NCI-H2227 (cell line): ENCODE results near the gene FMN1.

Experiments used
- DNase-seq: peaks from one replicate; lab custom pipeline; 2025; ENCODE audit not compliant: unreplicated experiment; lab: John Stamatoyannopoulos, UW

FMN1 gene

DNA sequence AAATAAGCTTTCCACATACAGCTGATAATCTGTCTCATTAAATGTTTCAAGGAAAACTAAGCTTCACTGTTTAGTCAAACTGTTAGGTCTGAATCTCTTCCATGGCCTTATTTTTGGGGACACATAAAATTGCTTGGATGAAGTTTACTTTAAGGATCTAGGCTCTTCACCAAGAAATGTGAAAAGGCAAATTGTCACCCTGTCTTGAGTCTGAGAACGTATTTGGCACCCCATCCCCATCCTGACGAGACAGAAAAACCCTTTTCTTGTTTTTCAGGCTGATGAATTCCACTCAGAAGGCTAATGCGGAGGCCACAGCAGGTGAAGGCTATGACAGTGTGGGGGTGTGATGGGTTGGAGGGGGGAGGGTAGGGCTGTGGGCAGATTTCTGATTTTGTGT is 250.1 kb downstream of the FMN1 start:
- DNase-seq = no peak

DNA sequence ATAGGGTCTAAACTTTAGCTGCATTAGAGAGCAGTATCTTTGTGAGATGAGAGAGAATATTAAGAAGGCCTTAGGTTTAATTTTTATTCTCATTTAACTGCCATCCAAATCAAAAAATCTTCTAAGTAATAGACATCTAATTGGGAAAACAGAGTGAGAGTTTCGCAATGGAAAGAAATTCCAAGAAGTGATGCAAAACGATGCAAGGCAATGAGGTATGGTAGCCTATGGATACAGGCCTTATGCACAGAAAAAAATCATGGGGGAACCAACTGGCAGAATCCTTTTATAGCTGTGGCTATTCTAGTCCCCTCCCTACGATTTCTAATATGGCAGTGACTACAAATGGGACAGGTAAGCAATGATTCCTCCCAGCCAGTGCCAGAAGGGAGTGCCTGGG is 250.8 kb downstream of the FMN1 start:
- no peak for DNase-seq

DNA sequence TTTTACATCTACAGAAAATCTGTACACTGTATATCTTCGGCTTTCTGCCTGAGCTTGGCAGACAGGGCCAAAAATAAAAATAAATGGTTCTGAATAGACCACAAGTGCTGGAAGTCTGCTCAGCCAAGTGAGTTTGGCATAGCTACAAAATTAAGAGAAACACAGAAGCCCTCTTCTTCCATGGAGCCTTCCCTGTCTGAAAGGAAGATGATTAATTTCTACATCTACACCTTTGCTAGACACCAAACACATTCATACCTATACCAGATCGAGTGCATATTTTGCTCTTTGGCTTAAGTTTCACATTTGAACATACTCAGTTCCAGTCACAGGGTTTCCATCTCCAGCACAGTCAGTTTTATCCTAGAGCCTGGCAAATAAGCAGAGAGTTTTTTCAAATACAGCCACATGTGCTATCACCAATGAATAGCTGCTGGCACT is 252.1 kb downstream of the FMN1 start:
- no peak for DNase-seq

DNA sequence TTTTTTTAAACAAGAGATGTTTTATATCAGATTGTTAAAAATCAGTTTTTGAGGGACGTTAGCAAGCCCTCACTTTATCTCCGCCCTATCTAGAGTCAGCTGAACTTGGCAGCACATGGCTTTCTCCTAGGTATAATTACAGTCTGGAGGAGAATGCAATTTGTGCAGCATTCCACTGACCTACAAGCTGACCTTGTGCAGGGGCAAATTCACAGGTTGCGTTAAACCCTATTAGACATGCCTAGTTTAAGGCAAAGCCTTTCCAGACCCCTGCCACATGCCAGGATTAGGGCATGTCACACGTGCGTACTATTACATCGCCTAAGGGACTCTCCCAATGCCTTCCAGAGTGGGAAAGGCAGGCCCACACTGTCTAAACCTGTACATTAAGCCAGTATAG is 252.7 kb downstream of the FMN1 start:
- DNase-seq = peak; percentile 14

DNA sequence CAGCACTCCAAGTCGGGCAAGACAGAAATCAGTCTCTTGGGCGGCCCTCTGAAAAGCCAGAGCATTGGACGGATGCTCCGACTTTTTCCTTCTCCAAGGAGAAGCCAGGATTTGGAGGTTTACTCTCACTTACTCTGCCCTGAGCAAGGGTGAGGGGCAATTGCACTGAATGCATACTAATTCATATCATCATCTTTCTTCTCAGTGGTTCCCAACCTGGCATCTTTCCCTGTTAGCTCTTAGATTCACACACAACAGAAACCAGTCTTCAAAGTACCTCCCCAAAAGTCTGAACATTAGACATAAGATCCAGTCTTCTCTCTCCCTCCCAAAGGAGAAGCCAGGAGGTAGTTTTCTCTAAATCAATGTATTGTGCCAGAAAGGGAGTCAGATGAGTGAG is 257.5 kb downstream of the FMN1 start:
- DNase-seq = no peak

DNA sequence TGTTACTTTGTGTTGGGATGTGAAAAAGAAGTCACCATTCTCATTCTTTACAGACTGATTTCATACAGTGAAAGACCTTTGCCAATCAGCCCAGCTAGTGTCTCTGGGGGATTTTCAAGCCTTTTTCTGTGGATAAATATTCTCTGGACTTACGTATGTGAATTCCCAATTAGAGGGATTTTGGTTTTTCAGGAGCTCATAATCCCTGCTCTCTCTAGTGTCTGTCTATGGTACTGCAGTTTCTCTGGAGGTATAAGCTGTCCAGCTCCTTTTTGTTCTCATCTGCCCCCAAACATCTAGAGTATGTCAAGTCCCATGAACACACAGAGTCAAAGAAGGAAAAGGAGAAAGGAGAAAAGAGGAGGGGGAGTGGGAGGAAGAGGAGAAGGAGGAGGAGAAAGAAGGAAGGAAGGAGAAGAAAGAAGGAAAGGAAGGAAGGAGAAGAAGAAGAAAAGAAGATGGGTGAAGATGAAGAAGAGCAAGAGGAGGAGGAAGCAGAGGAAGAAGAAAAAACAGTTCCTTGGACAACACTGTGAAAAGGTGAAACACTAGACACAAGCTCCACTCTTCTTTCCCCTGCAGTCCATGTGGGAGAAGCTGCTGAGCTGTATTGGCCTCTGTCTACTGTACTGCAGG is 258.1 kb downstream of the FMN1 start:
- no peak for DNase-seq

DNA sequence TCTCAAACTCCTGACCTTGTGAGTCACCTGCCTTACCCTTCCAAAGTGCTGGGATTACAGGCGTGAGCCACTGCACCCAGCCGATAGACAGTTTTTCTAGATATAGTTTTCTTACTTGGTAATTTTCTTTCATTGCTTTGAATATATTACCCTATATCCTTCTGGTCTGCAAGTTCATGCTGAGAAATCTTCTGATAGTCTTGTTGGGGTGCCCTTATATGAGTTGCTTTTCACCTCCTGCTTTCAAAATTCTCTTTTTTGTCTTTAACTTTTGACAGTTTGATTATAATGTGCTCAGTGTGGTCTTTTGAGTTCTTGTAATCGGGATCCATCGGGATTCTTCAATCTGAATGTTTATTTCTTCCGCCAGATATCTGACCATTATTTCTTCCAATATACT is 259.4 kb downstream of the FMN1 start:
- DNase-seq = no peak

DNA sequence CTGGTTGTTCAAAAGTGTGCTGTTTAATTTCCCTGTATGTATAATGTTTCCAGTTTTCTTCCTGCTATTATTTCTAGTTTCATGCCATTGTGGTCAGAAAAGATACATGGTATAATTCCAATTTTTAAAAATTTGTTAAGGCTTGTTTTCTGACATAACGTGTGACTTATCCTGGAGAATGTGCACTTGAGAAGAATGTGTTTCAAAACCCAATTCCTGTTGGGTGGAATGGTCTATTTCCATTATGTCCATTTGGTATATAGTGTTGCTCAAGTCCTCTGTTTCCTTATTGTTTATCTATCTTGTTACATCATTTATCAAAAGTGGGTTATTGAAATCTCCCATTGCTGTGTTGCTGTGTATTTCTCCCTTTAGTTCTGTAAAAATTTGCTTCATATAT is 261.3 kb downstream of the FMN1 start:
- DNase-seq = no peak

DNA sequence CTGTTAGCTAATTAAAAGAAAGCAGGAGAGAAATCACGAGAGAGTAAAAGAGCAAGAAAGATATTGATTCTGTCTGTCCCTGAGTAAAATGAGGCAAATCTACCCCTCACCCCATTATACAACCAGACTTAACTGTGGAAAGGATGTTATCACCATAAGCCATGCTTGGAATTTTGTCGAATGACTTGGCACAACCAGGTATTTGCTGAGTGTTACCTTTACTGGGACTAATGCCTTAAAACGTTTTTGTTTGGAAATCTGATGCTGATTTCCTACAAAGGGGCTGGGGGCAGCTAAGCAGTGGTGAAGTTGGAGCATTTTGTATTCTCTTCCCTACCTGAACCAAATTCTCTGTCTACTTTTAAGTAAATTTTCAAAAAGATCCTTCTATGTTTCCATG is 265.6 kb downstream of the FMN1 start:
- no peak for DNase-seq

DNA sequence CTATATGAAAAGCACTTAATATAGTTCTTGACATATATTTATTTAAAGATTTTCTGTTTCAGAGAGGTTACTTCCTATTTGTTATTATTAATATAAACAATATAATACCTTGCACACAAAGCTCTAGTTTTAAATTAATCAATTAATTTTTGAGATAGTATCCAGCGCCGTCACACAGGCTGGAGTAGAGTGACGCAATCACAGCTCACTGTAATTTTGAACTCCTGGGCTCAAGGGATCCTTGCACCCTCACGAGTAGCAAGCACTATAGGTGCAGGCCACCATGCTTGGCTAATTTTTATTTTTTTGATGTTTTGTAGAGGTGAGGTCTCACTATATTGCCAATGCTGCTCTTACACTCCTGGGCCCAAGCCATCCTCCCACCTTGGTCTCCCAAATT is 267.4 kb downstream of the FMN1 start:
- no peak for DNase-seq

DNA sequence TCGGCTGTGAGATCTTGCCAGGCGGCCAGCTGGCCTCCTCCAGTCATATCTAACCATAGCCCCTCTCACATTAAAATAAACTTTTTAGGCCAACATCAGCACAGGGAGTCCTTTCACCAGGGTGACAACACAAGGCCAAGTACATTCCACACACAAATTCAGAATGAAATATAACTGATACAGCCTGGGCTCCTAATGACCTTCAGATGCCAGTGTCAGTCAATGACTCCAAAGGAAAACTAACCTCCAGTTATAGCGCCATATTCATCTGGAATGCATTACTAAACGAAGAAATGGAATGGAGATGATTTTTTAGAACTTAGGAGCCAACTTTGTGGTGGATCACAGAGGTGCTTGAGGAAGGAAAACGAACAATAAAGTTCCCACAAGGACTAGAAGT is 271.3 kb downstream of the FMN1 start:
- no peak for DNase-seq

DNA sequence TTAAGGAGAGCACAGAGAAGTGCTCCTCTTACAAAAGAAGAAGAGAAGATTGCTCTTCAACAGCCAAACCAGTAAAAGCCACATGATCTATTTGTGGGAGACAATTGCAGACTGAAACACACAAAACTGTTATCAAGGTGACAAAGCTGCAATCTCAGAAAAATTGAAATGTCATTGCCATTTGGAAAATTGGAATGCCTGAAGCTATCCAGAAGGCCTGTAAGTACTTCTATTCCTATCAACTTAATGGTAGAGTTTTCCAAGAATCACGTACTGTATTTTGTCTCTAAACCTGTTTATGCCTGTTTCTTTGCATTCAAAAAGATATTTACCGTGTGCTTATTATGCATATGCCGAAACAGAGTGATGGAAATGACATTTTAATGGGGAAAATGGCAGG is 272.0 kb downstream of the FMN1 start:
- no peak for DNase-seq

DNA sequence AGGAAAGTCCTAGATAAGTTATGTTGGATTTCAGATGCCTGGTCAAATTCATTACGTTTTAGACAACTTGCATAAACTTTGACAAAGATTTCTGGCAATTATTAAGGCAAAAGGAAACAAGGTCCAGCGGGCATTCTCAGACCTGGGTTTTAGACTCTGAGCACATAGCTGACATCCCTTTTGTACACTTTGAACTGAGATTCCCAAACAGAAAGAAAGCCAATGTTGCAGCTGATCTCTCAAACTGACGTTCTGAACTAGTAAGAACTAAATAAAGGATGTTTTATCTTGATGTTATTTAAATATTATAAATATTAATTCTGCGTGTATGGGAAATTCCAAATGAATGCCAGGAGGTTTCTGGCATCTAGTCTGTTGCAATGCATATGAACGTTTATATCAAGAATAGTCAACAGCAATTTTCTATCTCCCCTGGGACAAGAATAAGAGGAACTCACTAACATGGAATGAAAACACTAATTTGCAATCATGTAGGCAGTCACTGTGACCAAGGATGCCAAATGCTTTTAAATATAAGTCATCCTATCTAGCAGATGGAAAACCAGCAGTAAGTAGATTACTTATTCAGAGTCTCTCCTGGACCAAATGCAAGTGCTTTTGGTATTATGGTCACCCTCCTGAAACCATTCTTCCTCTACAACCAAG is 274.6 kb downstream of the FMN1 start:
- DNase-seq = no peak

DNA sequence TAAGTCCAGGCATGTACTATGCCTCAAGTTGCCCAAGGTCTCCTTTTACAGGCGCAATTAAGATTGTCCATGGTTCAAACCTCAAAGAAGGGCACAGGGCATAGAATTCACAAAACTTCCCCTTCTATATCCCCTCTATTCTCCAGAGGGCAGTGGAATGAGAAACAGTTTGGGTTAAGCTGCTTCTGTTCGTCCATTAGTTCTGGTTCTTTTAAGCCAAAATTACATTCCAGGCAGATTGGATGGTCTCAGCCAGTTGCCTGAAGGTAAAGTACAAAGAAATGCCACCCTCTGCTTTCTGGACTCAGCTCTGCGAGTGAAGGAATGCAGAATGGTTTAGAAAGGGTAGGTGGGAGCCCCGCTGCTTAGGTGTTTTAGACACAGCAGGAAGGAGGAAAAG is 276.0 kb downstream of the FMN1 start:
- no peak for DNase-seq

DNA sequence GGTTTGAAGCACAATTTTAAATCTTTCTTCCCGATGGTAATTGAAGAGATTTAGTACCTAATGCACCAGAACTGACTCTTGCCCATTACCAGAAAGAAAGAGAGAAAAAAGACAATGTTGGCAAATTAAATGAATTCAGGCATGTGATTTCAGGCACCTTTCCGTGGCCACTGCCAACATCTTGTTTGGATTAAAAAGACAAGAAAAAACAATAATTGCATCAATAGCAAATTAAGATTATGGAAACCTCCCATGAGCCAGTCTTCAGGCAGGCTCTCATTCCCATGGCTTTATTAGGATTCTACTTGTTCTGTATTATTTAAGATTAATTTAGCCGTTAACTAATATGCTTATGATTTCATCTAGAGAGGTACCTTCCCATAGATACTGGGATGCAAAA is 283.7 kb downstream of the FMN1 start:
- DNase-seq = no peak

DNA sequence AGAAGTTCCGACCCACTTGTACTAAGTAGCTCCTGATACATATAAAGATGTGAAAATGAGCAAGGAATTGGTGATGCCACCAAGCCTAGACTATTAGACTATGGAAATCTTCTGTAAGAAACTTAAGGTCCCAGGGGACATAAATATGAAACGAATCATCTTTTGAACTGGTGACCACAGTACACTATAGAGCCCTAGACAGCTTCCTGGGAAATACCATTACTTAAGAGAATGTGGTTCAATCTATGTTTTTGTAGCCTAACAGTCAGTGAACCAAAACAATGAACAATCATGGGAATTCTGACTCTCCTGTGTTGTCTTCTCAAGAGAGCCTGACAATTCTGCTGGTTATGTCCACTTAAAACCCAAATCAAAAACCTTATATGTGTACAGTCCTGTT is 285.1 kb downstream of the FMN1 start:
- no peak for DNase-seq

DNA sequence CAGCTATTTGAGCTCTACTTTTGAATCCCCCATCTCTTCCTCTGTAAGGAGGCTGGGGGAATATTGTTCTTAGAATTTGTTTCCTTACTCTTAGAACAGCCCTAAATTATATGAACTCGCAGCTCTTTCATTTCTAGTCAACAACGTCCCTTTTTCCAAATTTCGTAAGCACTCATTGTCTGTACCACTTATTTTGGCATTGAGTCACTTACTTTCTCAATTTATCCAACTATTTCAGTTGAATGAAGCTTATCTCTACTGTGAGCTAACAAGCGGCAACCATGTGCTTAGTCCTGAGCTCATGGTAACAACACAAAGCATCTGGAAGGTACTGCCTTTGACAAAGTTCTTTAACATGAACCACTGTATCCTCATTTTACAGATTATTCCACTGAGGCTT is 285.6 kb downstream of the FMN1 start:
- DNase-seq = no peak

DNA sequence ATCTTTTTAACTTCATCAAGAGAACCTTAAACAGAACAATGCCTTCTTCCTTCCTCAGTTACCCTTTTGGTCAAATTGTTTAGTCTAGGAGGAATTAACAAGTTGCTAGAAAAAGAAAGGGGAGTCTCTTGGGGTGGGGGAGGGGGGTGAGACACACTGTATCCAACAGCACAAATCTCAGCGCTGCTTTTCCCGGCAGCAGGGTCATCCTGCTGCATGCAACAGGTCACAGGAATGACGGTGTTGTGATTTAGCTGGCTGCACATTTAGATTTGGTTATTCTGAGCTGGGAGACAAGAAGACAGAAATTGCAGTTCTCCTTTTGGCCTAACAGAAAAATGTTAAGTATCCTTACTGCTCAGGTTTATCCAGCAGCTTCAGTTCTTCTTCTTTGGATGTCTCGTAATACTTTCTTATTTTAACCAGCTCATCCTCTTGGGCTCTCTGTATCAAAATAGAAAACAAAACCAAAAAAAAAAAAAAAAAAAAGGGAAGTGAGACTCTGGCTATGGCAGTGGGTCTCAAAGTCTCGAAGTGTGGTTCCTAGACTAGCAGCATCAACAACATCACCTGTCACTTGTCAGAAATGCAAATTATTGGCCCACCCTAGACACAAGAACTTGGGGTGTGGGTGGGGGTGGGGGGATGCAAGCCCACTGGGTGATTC is 286.2 kb downstream of the FMN1 start:
- no peak for DNase-seq

DNA sequence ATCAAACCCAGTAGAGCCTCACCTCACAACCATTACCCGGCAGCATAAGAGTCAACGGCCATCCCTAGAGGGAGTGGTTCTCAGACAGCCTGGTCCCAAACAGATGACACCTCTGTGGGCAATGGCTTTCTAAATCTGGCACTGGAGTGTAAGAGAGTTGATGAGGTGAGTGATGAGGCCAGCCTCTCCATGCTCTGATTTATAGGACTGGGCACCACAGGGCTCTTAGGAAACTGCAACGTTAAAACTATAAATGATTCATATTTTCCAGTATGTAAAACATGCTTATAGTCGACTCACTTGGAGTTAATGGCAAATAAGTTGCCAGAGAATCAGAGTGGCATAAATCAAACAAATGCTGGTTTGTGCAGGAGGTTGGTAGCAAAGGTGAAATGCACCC is 289.0 kb downstream of the FMN1 start:
- DNase-seq = no peak

DNA sequence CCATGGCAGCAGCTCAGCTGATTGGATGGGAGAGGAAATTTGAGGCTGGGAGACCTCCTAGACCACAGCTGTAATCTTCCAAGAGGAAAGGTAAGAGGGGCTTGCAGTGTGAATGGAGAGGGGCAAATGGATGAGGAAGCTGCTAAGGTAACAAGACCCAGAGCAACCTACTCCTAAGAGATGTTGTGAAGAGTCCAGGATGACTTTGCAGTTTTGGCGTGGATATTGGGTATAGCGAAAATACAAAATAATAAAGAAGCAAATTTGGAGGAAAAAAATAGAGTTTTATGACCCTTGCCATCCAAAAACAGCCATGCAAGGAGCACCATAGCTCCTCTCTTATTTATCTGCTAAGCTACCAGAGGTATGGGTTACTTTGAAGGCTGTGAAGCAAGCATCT is 290.1 kb downstream of the FMN1 start:
- DNase-seq = no peak

DNA sequence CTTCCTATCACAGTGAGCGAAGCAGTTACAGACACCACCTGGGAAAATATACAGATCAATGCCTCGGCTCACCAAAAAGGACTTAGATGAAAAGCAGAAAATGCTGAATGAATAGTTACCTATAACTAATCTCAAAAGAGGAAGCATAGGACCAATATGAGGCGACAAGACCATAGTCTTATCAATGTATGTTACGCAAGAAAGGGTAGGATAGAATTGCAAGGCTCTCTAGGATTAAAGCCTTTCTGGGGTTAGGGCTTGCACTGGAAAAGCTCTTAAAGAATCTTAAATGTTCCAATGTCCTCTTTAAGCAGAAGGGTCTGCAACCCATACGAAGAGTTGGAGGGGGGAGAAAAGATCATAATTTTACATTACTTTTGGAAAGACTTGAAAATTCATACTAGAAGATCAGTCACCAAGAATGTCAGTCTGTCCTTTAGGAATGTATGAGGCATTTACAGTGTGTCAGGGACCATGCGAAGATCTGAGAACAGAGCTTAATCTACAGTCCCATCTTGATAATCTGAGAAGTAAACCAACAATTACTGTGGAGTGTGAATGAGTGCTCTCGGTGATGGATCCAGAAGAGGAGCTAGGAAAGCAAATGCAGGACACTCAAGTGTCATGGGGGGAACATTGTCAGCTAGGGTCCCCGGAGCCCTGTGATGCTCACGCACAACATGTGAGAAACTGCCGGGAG is 290.8 kb downstream of the FMN1 start:
- DNase-seq = no peak

DNA sequence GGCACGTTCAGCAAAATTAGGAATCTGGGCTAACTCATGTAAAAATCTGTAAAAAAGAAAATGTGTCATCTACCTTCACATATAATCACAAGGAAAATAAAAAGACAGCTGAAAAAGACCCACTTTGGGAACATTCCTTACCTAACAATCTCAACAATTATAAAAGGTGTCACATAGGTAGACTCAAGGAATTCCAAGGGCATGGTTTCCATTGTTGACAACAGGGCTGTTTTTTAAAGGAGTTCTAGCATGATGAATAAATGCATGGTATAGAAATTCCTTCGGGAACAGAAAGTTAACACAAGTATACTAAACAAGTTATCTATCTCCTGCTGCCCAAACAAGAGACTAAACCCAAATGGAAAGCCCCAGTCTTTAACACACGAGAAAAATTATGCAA is 292.5 kb downstream of the FMN1 start:
- DNase-seq = no peak
